ENCODE measurements around the gene TOP2B.

The TOP2B gene

DNA sequence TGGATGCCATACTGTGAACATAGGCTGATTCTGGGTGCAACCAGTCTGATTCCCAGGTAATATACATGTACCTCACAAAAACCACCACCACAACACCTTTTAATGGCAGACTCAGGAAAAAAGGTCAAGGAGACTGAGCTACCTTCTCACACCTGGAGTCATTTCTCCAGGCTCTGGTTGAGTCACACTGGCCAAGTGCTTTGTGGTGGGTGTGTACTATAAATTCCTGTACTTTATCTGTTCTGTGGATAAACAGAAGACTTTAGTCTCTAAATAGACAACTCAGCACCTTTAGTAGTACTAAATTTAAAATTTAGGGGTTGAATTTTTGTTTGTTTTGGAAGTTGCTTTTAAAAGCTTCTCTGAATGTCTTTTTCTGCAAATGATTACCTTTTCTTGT is 46.7 kb downstream of the TOP2B start:
- no peak for DNase-seq

DNA sequence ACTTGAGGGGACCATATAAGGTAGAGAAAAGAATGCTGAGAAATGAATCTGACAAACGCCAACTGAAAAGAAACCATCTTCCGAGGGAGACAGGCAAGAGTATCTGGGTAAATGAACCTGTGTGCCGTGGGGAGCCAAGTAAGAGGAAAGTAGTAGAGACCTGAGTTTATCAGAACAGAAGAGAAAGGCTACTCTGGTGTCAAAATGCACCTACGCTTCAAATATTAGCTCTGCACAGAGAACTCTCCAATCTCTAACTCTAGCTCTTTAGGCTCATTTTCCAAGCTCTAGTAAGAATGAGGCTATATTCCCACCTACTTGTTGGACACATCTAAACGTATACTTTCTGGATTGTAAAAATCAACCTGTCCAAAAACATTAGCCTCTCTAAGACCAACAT is 53.5 kb downstream of the TOP2B start:
- no peak for DNase-seq

GRCh38 chr3:25610779-25611178 is 53.9 kb downstream of the TOP2B start:
- DNase-seq, result no peak

DNA sequence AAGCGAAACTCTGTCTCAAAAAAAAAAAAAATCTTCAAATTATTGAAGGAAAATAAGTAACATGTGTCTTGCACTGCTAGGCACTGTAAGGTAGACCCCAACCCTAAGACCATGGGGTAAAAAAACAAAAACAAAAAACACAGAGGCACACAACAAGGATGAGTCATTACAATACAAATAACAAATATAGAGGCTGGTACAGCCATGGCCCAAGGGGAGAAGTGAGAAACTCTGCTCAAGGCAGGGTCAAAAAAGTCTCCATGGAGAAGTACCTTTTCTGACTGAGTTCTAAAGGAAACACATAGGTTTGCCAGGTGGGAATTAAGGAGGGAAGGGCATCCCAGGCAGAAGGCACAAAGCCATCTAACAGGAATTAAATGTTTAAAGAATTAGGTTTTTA is 54.5 kb downstream of the TOP2B start:
- DNase-seq, result no peak

DNA sequence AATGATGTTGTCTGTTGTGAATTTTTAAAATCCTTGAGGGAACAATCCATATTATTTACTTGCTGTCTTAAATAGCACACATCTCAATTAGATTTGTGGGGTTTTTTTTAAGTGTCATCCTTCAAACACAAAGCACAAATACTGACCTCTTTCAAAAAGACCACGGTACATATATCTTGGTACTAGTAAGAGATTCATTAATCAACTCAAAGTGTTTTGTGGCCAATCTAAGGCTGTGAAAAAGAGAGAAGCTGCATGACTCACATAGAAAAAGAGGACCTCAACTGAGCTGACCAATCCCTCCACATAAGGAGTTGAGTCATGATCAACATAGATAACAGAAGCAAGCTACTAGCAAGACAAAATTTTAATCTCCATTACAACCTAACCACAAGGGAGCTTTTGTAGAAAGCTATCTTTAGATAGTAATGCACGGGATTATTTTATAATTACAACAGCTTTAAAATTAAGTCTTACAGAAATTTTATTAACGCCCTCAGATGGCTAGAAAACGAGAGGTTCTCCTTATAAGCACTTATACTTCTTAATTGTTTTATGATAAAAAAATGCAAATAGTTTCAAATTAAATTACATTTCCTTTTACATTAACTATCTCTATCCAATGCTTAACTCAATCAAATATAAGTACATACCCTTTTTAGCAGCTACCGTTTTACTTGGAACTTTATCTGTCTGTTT is 60.5 kb downstream of the TOP2B start:
- DNase-seq, result no peak

- no peak for DNase-seq
Measured at GRCh38 chr3:25603703-25604102, 61.0 kb downstream of the TOP2B start.

- no peak for DNase-seq
Measured at GRCh38 chr3:25597535-25598101, 67.1 kb downstream of the TOP2B start.

- DNase-seq, result peak; percentile 79
Measured at GRCh38 chr3:25594007-25594502, 70.7 kb downstream of the TOP2B start.

DNA sequence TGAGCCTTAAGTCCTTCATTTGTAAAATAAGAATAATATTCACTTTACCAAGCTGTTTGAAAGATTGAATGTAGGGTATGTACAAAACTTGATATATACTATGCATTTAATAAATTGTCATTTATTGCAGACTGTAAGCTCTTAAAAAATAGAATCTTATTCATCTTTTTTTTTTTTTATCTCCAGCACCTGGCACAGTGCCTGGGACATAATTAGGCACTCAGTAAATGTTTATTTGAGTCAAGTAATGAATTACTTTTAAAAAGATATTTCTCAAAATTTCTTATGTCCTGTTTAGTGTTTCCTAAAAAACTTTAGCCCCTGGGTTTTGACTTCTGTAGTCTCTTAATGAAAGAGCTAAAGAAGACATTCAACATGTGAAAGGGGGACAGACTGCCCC is 71.7 kb downstream of the TOP2B start:
- no peak for DNase-seq

GRCh38 chr3:25592510-25592968 is 72.2 kb downstream of the TOP2B start:
- DNase-seq, result no peak

DNA sequence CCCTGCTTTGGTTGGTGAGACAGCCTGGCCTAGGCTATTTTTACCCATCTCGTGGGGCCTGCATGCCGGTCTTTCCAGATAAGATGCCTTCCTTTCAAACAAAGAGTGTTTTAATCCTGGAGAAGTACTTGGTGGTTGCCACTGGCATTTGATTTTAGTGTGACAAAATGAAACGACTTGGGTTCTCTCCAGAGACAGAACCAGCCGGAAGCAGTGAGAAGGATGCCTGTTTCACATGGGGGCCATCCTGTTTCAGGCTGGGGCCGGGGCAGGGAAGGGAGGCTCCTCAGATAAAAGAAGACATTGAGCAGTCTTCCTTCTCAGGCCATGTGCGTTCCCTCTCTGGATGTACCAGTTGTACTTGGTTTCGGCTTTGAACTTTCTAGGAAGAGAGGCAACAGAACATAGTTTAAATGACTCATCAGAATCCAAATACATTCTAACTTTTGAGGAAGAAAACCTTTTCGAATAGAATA is 74.9 kb downstream of the TOP2B start:
- DNase-seq, result no peak

GRCh38 chr3:25589104-25589782 is 75.5 kb downstream of the TOP2B start:
- no peak for DNase-seq

DNA sequence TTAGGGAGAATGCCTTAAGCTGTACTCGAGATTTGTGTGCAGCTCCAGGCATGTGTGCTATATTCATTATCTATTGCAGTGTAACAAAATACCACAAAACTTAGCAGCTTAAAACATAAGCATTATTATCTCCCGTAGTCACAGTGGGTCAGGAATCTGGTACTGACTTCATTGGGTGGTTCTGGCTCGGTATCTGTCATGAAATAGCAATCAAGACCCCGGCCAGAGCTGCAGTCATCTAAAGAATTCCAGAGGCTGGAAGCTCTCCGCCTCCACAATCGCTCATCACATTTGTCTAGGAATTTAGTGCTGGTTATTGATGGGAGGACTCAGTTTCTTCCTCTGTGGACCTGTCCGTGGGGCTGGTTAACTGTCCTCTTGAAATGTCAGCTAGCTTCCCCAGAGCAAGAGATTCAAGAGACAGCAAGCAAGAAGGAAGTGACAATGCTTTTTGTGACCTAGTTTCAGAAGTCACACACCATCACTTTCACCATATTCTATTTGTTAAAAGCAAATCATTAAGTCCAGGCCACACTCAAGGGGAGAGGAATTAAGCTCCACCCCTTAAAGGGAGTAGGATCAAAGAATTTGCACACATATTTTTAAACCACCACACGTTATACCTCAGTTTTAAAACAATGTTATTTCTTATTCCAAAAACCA is 76.1 kb downstream of the TOP2B start:
- DNase-seq, result no peak

- no peak for DNase-seq
Measured at GRCh38 chr3:25587975-25588374, 76.7 kb downstream of the TOP2B start.

- DNase-seq, result no peak
Measured at GRCh38 chr3:25587526-25587925, 77.2 kb downstream of the TOP2B start.

DNA sequence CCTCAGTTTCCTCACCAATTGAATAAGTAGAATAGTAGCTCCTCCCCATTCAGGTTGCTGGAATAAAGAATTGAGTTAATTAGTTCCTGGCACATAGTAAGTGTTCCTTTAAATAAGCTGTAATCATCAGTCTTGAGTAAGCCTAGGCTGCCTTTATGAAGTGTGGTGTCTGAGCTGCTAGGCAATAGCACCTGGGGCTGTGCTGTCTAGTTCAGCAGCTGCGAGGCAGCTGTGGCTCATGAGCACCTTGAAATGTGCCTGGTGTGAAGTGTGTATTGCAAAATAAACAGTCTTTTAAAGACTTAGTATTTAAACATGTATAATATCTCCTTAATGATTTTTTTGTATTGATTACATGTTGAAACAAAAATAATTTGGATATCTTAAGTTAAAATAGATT is 77.6 kb downstream of the TOP2B start:
- no peak for DNase-seq

GRCh38 chr3:25586553-25586952 is 78.2 kb downstream of the TOP2B start:
- no peak for DNase-seq

DNA sequence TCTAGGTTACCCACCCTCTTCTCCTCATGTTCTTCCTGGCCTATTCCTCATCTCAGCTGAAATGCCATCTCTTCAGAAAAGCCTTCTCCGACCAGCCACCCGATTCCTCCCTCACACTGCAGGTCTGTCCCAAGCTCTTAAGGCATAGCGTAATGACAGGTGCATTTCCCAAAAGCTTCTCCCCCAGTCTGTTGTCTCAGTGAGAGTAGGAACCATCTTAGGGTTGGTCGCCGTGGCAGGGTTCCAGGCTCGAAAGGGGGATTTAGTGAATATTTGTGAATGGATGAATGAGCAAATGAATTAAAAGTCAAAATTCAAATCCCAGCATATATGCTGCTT is 78.6 kb downstream of the TOP2B start:
- DNase-seq, result no peak

GRCh38 chr3:25585361-25586166 is 79.1 kb downstream of the TOP2B start:
- no peak for DNase-seq

DNA sequence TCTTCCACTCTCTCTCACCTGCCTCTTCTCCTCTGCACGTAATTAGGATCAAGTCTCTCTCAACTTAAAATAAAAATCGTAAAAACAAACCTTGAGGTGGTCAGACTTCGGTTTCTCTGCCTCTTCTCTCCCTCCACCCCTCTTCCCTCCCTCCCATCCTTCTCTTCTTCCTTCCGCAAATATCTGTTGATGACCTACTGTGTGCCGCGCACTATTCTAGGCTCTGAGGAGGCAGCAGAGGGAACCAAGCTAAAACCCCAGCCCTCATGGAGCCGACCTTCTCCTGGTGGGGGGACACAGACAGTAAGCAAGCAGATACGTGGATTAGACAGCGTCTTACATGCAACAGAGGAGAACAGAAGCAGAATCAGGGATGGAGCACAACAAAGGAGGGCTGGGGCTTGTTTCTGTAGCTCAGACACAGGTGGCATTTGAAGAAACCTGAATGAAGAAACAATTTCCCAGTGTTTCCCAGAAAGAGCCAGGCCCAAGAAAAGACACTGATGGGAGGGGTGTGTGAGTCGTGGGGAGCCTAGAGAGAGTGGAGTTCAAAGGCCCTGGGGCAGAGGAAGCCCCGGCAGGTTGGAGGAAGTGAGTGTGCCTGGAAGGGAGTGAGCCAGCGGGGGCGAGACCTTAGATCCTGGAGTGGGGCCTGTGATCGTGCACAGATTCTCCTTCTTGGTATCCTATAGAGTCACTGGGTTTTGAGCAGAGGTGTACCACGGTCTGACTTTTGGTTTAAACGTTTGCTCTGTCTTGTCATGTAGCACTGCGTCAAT is 80.5 kb downstream of the TOP2B start:
- DNase-seq, result no peak

- no peak for DNase-seq
Measured at GRCh38 chr3:25583343-25583742, 81.4 kb downstream of the TOP2B start.

DNA sequence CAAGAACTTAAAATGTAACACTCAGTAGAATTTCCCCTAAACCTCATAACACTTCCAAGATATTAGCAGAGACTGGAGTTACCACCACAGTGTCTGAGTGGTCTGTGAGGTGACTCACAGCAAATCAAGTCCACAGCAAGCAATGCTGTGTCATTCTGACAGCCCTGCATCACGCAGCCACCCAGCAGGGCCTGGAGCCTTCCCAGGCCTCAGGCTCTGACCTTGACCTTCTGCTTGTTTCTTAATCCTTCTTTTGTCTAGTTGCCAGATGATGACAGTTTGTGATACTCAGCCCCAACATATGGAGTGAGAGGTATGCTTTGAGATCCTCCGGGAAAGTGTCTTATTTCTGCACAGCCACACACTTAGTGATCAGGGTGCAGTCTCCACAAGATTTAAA is 82.5 kb downstream of the TOP2B start:
- peak; percentile 17 for DNase-seq

Measured in NCI-H524 treated with DMSO at 0.1 percent for 48 hours (cell line).